ENCODE data around the gene GALNT2.

GRCh38 chr1:230254265-230254664 lies 187.2 kb downstream of the GALNT2 start:
- TF ChIP-seq JUNB (IDR thresholded peaks at IDR 0.05; ENCODE audit: unreplicated experiment) = no peak
- no peak for TF ChIP-seq CTCF (conservative IDR thresholded peaks at IDR 0.05; ENCODE audit: low read depth in 2 of 2)
- TF ChIP-seq POLR2AphosphoS5 (IDR thresholded peaks at IDR 0.05; ENCODE audit: low read depth) = no peak
- TF ChIP-seq REST (IDR thresholded peaks at IDR 0.05; ENCODE audit: unreplicated experiment) = no peak

All from GM23338 (cell line).